K562 (cell line): ENCODE results near the gene SLC37A3. TPM values are rescaled to one million over a fixed set of nuclear protein-coding genes. Genes with fewer than 3 reads are reported as not detected.

Source experiments
- BCL6 ChIP-seq: fragments of 250-450 bp; sonication (Bioruptor Pico); IDR thresholded peaks from 2 replicates; pipeline ENCODE4 v1.4.0; 2020
- CBFA2T3 ChIP-seq: fragments of 450-650 bp; IDR thresholded peaks from 2 replicates; pipeline ENCODE4 v1.6.1; 2017
- CEBPG ChIP-seq, 3 experiments: fragments of 200-800 bp in 1 of 3; sonication (Bioruptor generic) in 1 of 3; sonication (generic) in 1 of 3; formaldehyde crosslinking in 1 of 3; IDR thresholded peaks in 2 of 3; conservative IDR thresholded peaks in 1 of 3; 2 replicates each; pipeline versions ENCODE4 v1.6.1 to v1.8.0; 2016 to 2022; ENCODE audit warnings: missing compliant biosample characterization in 2 of 3, missing genetic modification characterization in 2 of 3, mild to moderate bottlenecking in 1 of 3, missing genetic modification reagents in 1 of 3
- CGGBP1 ChIP-seq: fragments of 250-450 bp; sonication (Bioruptor Pico); IDR thresholded peaks from 2 replicates; pipeline ENCODE4 v1.9.0; 2021; ENCODE audit warnings: mild to moderate bottlenecking
- DDX20 ChIP-seq: fragments of 450-650 bp; IDR thresholded peaks from 2 replicates; pipeline ENCODE4 v1.6.1; 2016; ENCODE audit warnings: missing genetic modification characterization, low read depth, mild to moderate bottlenecking, missing compliant biosample characterization, moderate library complexity
- ETV6 ChIP-seq, 3 experiments: fragments of 150-350 bp in 1 of 3; sonication (generic) in 1 of 3; formaldehyde crosslinking in 1 of 3; IDR thresholded peaks; 2 replicates each; pipeline versions ENCODE4 v1.6.1 to v1.8.0; 2014 to 2022; ENCODE audit warnings: borderline replicate concordance in 2 of 3, low read depth in 2 of 3, antibody characterized with exemption in 1 of 3, low read length in 1 of 3, mild to moderate bottlenecking in 1 of 3, missing genetic modification reagents in 1 of 3
- IFI16 ChIP-seq: fragments of 250-450 bp; sonication (Bioruptor Pico); IDR thresholded peaks from 2 replicates; pipeline ENCODE4 v2.1.2; 2022; ENCODE audit warnings: mild to moderate bottlenecking, inconsistent platforms
- NR2C1 ChIP-seq, 2 experiments: fragments of 450-650 bp; IDR thresholded peaks; 2 replicates each; pipeline ENCODE4 v1.6.1; 2017; ENCODE audit warnings: mild to moderate bottlenecking in 2 of 2, antibody characterized with exemption in 1 of 2, inconsistent platforms in 1 of 2, missing compliant biosample characterization in 1 of 2, missing genetic modification characterization in 1 of 2
- PTRF ChIP-seq: fragments of 450-650 bp; IDR thresholded peaks from 2 replicates; pipeline ENCODE4 v1.6.1; 2016; ENCODE audit warnings: mild to moderate bottlenecking, missing genetic modification characterization, missing compliant biosample characterization
- TCF3 ChIP-seq: sonication (generic); formaldehyde crosslinking; IDR thresholded peaks from 2 replicates; pipeline ENCODE4 v1.4.0; 2020; ENCODE audit warnings: mild to moderate bottlenecking, missing genetic modification reagents
- TGIF2 ChIP-seq: sonication (generic); formaldehyde crosslinking; IDR thresholded peaks from 2 replicates; pipeline ENCODE4 v1.8.1; 2022; ENCODE audit warnings: mild to moderate bottlenecking, missing genetic modification reagents, moderate library complexity
- ZNF174 ChIP-seq: fragments of 250-450 bp; sonication (Bioruptor Pico); IDR thresholded peaks from 2 replicates; pipeline ENCODE4 v1.4.0; 2020; ENCODE audit warnings: mild to moderate bottlenecking
- ZNF239 ChIP-seq: fragments of 250-450 bp; sonication (Bioruptor Pico); IDR thresholded peaks from 2 replicates; pipeline ENCODE4 v1.4.0; 2020; ENCODE audit warnings: mild to moderate bottlenecking
- ZNF280A ChIP-seq: fragments of 450-650 bp; IDR thresholded peaks from 2 replicates; pipeline ENCODE4 v1.6.1; 2018; ENCODE audit warnings: mild to moderate bottlenecking, low read depth; ENCODE audit not compliant: partially characterized antibody
- ZNF586 ChIP-seq: fragments of 450-650 bp; formaldehyde crosslinking; conservative IDR thresholded peaks from 2 replicates; pipeline ENCODE4 v1.4.0; 2020; ENCODE audit warnings: mild to moderate bottlenecking, moderate library complexity
- polyA plus RNA-seq, 8 experiments: library from polyadenylated mRNA; depleted of rRNA in 4 of 8; stranded (reverse) in 5 of 8; unstranded in 3 of 8; fragments of >200 nt; fragmentation: Nextera tagmentation in 2 of 8; fragmentation: Illumina TruSeq in 1 of 8; extraction: Ambion mirVana in 2 of 8; extraction: Trizol in 1 of 8; gene quantifications; 2 replicates each; pipeline versions ENCODE4 v1.2.1 to v1.2.3, GENCODE V29; 2011 to 2014; ENCODE audit warnings: inconsistent platforms in 1 of 8, missing spikeins in 1 of 8
- total RNA-seq, 7 experiments: library from RNA; depleted of rRNA in 6 of 7; stranded (reverse); fragments of >200 nt in 6 of 7; fragmentation: Illumina TruSeq in 2 of 7; extraction: Trizol in 2 of 7; gene quantifications; 2 replicates each; pipeline versions ENCODE4 v1.2.1 to v1.2.3, GENCODE V29; 2011 to 2021; ENCODE audit warnings: low replicate concordance in 1 of 7
- TF ChIP-seq, protein P1 (sequence below): IDR thresholded peaks from 3 replicates; pipeline ENCODE4 v1.6.1; 2011; ENCODE audit warnings: borderline replicate concordance, mild to moderate bottlenecking, moderate library complexity; ENCODE audit not compliant: insufficient read length; ENCODE audit errors: extremely low read depth
- TF ChIP-seq, protein P2 (sequence below): sonication (generic); formaldehyde crosslinking; IDR thresholded peaks from 2 replicates; pipeline ENCODE4 v1.8.1; 2022; ENCODE audit warnings: missing genetic modification reagents
- TF ChIP-seq, protein P3 (sequence below), 2 experiments: fragments of 450-650 bp in 1 of 2; sonication (generic) in 1 of 2; formaldehyde crosslinking in 1 of 2; IDR thresholded peaks in 1 of 2; conservative IDR thresholded peaks in 1 of 2; 2 replicates each; pipeline versions ENCODE4 v1.6.1 to v1.8.1; 2016 to 2023; ENCODE audit warnings: mild to moderate bottlenecking in 2 of 2, moderate library complexity in 2 of 2, inconsistent platforms in 1 of 2, missing genetic modification reagents in 1 of 2

SLC37A3 gene
- total and polyA plus RNA-seq, 9 of the 15 experiments (the other 6 are each of a cell fraction or from before 2014, with no cell fraction given), result 11.7 to 59.1 (median 26.8) TPM

DNA sequence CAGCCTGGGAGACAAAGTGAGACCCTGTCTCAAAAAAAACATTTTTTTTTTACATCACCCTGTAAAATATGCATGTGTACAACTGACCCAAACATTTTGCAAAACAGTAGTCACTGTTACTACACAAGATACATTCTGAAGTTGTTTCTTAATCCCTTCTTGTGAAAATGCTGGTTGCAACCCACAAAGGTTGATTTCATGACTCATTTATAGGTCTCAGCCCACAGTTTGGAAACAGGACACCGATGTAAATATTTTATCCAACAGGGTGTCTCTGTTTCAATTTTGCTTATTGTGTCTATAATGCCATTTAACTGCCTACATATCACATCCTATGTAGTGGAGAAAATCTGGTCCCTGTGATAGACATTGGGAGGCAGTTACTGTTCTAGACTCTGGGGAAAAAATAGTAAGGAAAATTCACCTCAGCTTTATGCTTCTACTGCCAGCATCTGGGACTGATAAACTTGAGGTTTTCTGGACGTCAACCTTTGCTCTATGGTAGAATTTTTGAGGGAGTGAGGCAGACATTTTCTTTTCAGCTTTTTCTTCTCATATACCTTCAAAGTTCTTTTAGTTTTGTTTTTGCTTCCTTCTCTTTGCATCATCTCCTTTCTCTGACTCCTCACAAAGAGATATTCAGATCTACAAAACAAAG is 4.0 kb upstream of the SLC37A3 start (continued):
- TF ChIP-seq, protein P1, sequence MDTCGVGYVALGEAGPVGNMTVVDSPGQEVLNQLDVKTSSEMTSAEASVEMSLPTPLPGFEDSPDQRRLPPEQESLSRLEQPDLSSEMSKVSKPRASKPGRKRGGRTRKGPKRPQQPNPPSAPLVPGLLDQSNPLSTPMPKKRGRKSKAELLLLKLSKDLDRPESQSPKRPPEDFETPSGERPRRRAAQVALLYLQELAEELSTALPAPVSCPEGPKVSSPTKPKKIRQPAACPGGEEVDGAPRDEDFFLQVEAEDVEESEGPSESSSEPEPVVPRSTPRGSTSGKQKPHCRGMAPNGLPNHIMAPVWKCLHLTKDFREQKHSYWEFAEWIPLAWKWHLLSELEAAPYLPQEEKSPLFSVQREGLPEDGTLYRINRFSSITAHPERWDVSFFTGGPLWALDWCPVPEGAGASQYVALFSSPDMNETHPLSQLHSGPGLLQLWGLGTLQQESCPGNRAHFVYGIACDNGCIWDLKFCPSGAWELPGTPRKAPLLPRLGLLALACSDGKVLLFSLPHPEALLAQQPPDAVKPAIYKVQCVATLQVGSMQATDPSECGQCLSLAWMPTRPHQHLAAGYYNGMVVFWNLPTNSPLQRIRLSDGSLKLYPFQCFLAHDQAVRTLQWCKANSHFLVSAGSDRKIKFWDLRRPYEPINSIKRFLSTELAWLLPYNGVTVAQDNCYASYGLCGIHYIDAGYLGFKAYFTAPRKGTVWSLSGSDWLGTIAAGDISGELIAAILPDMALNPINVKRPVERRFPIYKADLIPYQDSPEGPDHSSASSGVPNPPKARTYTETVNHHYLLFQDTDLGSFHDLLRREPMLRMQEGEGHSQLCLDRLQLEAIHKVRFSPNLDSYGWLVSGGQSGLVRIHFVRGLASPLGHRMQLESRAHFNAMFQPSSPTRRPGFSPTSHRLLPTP, result no peak
- TF ChIP-seq, protein P2, sequence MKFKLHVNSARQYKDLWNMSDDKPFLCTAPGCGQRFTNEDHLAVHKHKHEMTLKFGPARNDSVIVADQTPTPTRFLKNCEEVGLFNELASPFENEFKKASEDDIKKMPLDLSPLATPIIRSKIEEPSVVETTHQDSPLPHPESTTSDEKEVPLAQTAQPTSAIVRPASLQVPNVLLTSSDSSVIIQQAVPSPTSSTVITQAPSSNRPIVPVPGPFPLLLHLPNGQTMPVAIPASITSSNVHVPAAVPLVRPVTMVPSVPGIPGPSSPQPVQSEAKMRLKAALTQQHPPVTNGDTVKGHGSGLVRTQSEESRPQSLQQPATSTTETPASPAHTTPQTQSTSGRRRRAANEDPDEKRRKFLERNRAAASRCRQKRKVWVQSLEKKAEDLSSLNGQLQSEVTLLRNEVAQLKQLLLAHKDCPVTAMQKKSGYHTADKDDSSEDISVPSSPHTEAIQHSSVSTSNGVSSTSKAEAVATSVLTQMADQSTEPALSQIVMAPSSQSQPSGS (CRISPR knock-in tag), result no peak
- TF ChIP-seq TGIF2 (CRISPR knock-in tag), result no peak
- no peak for TF ChIP-seq IFI16
- TF ChIP-seq, protein P3, sequence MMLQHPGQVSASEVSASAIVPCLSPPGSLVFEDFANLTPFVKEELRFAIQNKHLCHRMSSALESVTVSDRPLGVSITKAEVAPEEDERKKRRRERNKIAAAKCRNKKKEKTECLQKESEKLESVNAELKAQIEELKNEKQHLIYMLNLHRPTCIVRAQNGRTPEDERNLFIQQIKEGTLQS (IDR thresholded peaks at IDR 0.05), result peak; percentile 39; the same call in 1 of the 2 replicates
- TF ChIP-seq, protein P3 (CRISPR knock-in tag; conservative IDR thresholded peaks at IDR 0.05), result no peak
- TF ChIP-seq CGGBP1 (CRISPR knock-in tag), result no peak
- no peak for TF ChIP-seq ZNF174 (CRISPR knock-in tag)
- TF ChIP-seq ETV6 (IDR thresholded peaks at IDR 0.05; ENCODE audit: borderline replicate concordance in 1 of 2, low read depth in 2 of 2, low read length in 1 of 2), result no peak
- no peak for TF ChIP-seq ETV6 (CRISPR knock-in tag; IDR thresholded peaks at IDR 0.05; ENCODE audit: borderline replicate concordance)
- TF ChIP-seq ZNF586 (CRISPR knock-in tag), result no peak
- TF ChIP-seq DDX20 (tag), result no peak
- TF ChIP-seq PTRF, result no peak
- TF ChIP-seq TCF3 (CRISPR knock-in tag), result peak; percentile 1; the same call in 1 of the 2 replicates
- 0 out of 2 replicates have a peak, but pooled peaks have one; percentile 24 for TF ChIP-seq CBFA2T3
- no peak for TF ChIP-seq NR2C1 (IDR thresholded peaks at IDR 0.05)
- no peak for TF ChIP-seq NR2C1 (tag; IDR thresholded peaks at IDR 0.05)
- no peak for TF ChIP-seq ZNF280A
- 0 out of 2 replicates have a peak, but pooled peaks have one; percentile 7 for TF ChIP-seq CEBPG (CRISPR knock-in tag; IDR thresholded peaks at IDR 0.05)
- TF ChIP-seq CEBPG (tag; conservative IDR thresholded peaks at IDR 0.05 in 1 of 2, IDR thresholded peaks at IDR 0.05 in 1 of 2), result 0 out of 4 replicates have a peak, but pooled peaks of 1 of the 2 experiments have one; percentile 23
- TF ChIP-seq BCL6 (CRISPR knock-in tag), result no peak
- TF ChIP-seq ZNF239, result no peak
